ENCODE data around the gene MAPK14. TPM values are rescaled to one million over a fixed set of nuclear protein-coding genes. Genes with fewer than 3 reads are reported as not detected.

MAPK14 gene
- total RNA-seq, 1 experiment from 2014 or later = 60.4 TPM

GRCh38 chr6:36099869-36100483 lies 72.4 kb downstream of the MAPK14 start:
- no peak overlapping the region for H2AFZ ChIP-seq
- intact Hi-C loops (cut with micrococcal nuclease; ENCODE audit: unreplicated experiment) = loop anchor here (10.0 kb wide), 3 partner anchors 515 to 805 kb away; partner anchors contain the start of gene DEF6
- POLR2A ChIA-PET (ENCODE audit: unreplicated experiment) = interaction anchor here (0.6 kb wide), 1 partner anchor 212 kb away, joined by 3 read pairs; no protein-coding TSS in a partner anchor
- H3K4me2 ChIP-seq = no peak overlapping the region
- H3K79me2 ChIP-seq (ENCODE audit: low read depth) = no peaks in the 10 kb centered on the region
- no TSS peak for BruUV-seq (replicated peaks)
- no peaks in the 10 kb centered on the region for H3K9me3 ChIP-seq (ENCODE audit: insufficient read depth, low read depth)
- TF ChIP-seq CTCF (conservative IDR thresholded peaks at IDR 0.05) = no peak
- TF ChIP-seq EZH2 (IDR thresholded peaks at IDR 0.05; ENCODE audit: low read depth) = no peak
- no peaks in the 10 kb centered on the region; the same call in 1 of the 2 replicates for H3K4me1 ChIP-seq (replicated peaks; ENCODE audit: insufficient read depth)
- no peak overlapping the region for H3K27ac ChIP-seq
- no peaks in the 10 kb centered on the region for H3K27me3 ChIP-seq (ENCODE audit: insufficient read depth, low read depth)
- DNase-seq = no peak
- CTCF ChIA-PET = no interaction called here
- no peaks in the 10 kb centered on the region for H4K20me1 ChIP-seq (ENCODE audit: insufficient read depth)
- H3K36me3 ChIP-seq (ENCODE audit: low read depth) = peaks cover 32% of the 10 kb centered on the region
- H3K4me3 ChIP-seq = no peak overlapping the region
- H3F3A ChIP-seq (ENCODE audit: insufficient read depth, low read depth) = peaks cover 9% of the 10 kb centered on the region
- H3K9me2 ChIP-seq (ENCODE audit: insufficient read depth) = no peaks in the 10 kb centered on the region

- H3K4me3 ChIP-seq = no peak overlapping the region
- H3K27me3 ChIP-seq (ENCODE audit: insufficient read depth, low read depth) = no peaks in the 10 kb centered on the region
- no peak for TF ChIP-seq EZH2 (IDR thresholded peaks at IDR 0.05; ENCODE audit: low read depth)
- no peak for TF ChIP-seq CTCF (conservative IDR thresholded peaks at IDR 0.05)
- no TSS peak for BruUV-seq (replicated peaks)
- no peaks in the 10 kb centered on the region for H3K79me2 ChIP-seq (ENCODE audit: low read depth)
- no peaks in the 10 kb centered on the region for H3K9me3 ChIP-seq (ENCODE audit: insufficient read depth, low read depth)
- peaks cover 28% of the 10 kb centered on the region; the same call in 1 of the 2 replicates for H3K36me3 ChIP-seq (ENCODE audit: low read depth)
- no peak overlapping the region for H3K4me2 ChIP-seq
- H3F3A ChIP-seq (ENCODE audit: insufficient read depth, low read depth) = peaks cover 12% of the 10 kb centered on the region
- intact Hi-C loops (cut with micrococcal nuclease; ENCODE audit: unreplicated experiment) = no loop called here
- no peaks in the 10 kb centered on the region for H3K9me2 ChIP-seq (ENCODE audit: insufficient read depth)
- ChIA-PET POLR2A (ENCODE audit: unreplicated experiment) (no interaction called here), CTCF (interaction anchor here (0.5 kb wide), 1 partner anchor 254 kb away, joined by 3 read pairs; no protein-coding TSS in a partner anchor)
- no peak overlapping the region for H2AFZ ChIP-seq
- no peak overlapping the region for H3K27ac ChIP-seq
- no peaks in the 10 kb centered on the region for H4K20me1 ChIP-seq (ENCODE audit: insufficient read depth)
- no peaks in the 10 kb centered on the region for H3K4me1 ChIP-seq (replicated peaks; ENCODE audit: insufficient read depth)
- no peak for DNase-seq
Observed at GRCh38 chr6:36101691-36102090, 74.1 kb downstream of the MAPK14 start.

- no peak overlapping the region for H3K4me2 ChIP-seq
- 0 out of 2 replicates have a peak, but pooled peaks cover 23% of the 10 kb centered on the region for H3K36me3 ChIP-seq (ENCODE audit: low read depth)
- H3K9me3 ChIP-seq (ENCODE audit: insufficient read depth, low read depth) = no peaks in the 10 kb centered on the region
- no peak overlapping the region for H3K27ac ChIP-seq
- no peaks in the 10 kb centered on the region for H4K20me1 ChIP-seq (ENCODE audit: insufficient read depth)
- CTCF ChIA-PET = no interaction called here
- no peaks in the 10 kb centered on the region for H3K4me1 ChIP-seq (replicated peaks; ENCODE audit: insufficient read depth)
- H3K79me2 ChIP-seq (ENCODE audit: low read depth) = no peaks in the 10 kb centered on the region
- intact Hi-C loops (cut with micrococcal nuclease; ENCODE audit: unreplicated experiment) = no loop called here
- H3F3A ChIP-seq (ENCODE audit: insufficient read depth, low read depth) = peaks cover 12% of the 10 kb centered on the region
- no peak for DNase-seq
- no peak overlapping the region for H2AFZ ChIP-seq
- no peaks in the 10 kb centered on the region for H3K27me3 ChIP-seq (ENCODE audit: insufficient read depth, low read depth)
- no peak overlapping the region for H3K4me3 ChIP-seq
- TF ChIP-seq EZH2 (IDR thresholded peaks at IDR 0.05; ENCODE audit: low read depth) (no peak), CTCF (conservative IDR thresholded peaks at IDR 0.05) (no peak)
- POLR2A ChIA-PET (ENCODE audit: unreplicated experiment) = no interaction called here
- H3K9me2 ChIP-seq (ENCODE audit: insufficient read depth) = no peaks in the 10 kb centered on the region
- no TSS peak for BruUV-seq (replicated peaks)
Observed at GRCh38 chr6:36102853-36103252, 75.2 kb downstream of the MAPK14 start.

All from PC-9 (cell line).